Measurements from ENCODE around the gene CHST15. TPM values are rescaled to one million over a fixed set of nuclear protein-coding genes. Genes with fewer than 3 reads are reported as not detected.

The CHST15 gene
- total and polyA plus RNA-seq, 2 of the 13 experiments (the other 11 are each of a cell fraction or from before 2014, with no cell fraction given): 1.4 to 94.7 TPM

- H2AFZ ChIP-seq (ENCODE audit: low read length): no peak overlapping the region
- ATAC-seq: peak; percentile 65
- H3K27ac ChIP-seq (ENCODE audit: extremely low read length, insufficient read depth, low read length): no peak overlapping the region
- H4K20me1 ChIP-seq (ENCODE audit: insufficient read depth, low read length): no peaks in the 10 kb centered on the region
- no peak for FAIRE-seq
- in situ Hi-C loops (cut with HindIII; ENCODE audit: extremely low pct_ligation_motif_present, low pct_unique_long_range_greater_than_20kb): no loop called here
- no peak overlapping the region; a peak in 1 of 6 replicates for H3K4me3 ChIP-seq (replicated peaks in 1 of 3; ENCODE audit: insufficient read depth in 1 of 3, low read depth in 2 of 3, low read length in 3 of 3)
- ChIA-PET CTCF (ENCODE audit: low intra/inter-chr PET ratio, low total read pairs) (interaction anchor here (0.7 kb wide), 1 partner anchor 99 kb away, joined by 3 read pairs; no protein-coding TSS in a partner anchor), POLR2A (no interaction called here)
- H3K27me3 ChIP-seq (ENCODE audit: control insufficient read depth in 1 of 2, insufficient read depth in 2 of 2, low read length in 2 of 2): peaks cover 10 to 42% of the 10 kb centered on the region in 2 experiments; a peak in 4 of 5 replicates
- peak; percentile 25 for DNase-seq (ENCODE audit: low spot score)
- peak overlapping the region; percentile 25; the same call in 1 of the 2 replicates for H3K4me2 ChIP-seq (ENCODE audit: low read depth, low read length)
- no peaks in the 10 kb centered on the region for H3K9me3 ChIP-seq (ENCODE audit: low read length)
- no TSS peak for BruUV-seq (replicated peaks)
- H3K9ac ChIP-seq (ENCODE audit: insufficient read depth, low read depth, low read length): no peak overlapping the region
- intact Hi-C loops (cut with micrococcal nuclease; ENCODE audit: unreplicated experiment): no loop called here
- peaks cover 41% of the 10 kb centered on the region for H3K4me1 ChIP-seq (ENCODE audit: insufficient read depth, low read length)
- H3K36me3 ChIP-seq (replicated peaks in 1 of 2; ENCODE audit: control insufficient read depth in 1 of 2, insufficient read depth in 2 of 2, low read length in 2 of 2): no peaks in the 10 kb centered on the region
- 28% methylated on average over 9 of the region's 10 CpGs for WGBS (ENCODE audit: low lambda C conversion rate)
- no peaks in the 10 kb centered on the region for H3K79me2 ChIP-seq (ENCODE audit: insufficient read depth, low read length)
- no peak for TF ChIP-seq EED (CRISPR knock-in tag; IDR thresholded peaks at IDR 0.05)
- TF ChIP-seq TBP (CRISPR knock-in tag; IDR thresholded peaks at IDR 0.05): no peak
- TF ChIP-seq ZNF414 (CRISPR knock-in tag; IDR thresholded peaks at IDR 0.05): no peak
- TF ChIP-seq ZNF282 (IDR thresholded peaks at IDR 0.05; ENCODE audit: partially characterized antibody): peak; percentile 11
- peak; percentile 21; the same call in 1 of the 2 replicates for TF ChIP-seq MAX (IDR thresholded peaks at IDR 0.05)
- peak; percentile 31; the same call in 1 of the 2 replicates for TF ChIP-seq ZNF687 (CRISPR knock-in tag; IDR thresholded peaks at IDR 0.05)
- 0 out of 2 replicates have a peak, but pooled peaks have one; percentile 8 for TF ChIP-seq ZBTB40 (IDR thresholded peaks at IDR 0.05)
- TF ChIP-seq ZBTB40 (CRISPR knock-in tag; IDR thresholded peaks at IDR 0.05): no peak
- TF ChIP-seq STAG1 (CRISPR knock-in tag; IDR thresholded peaks at IDR 0.05): peak; percentile 28; the same call in 1 of the 2 replicates
Observed at GRCh38 chr10:124125305-124126116, 32.1 kb upstream of the CHST15 start.

Measured in HepG2 (cell line).